CD14-positive monocyte (primary cell): ENCODE data around the gene HHIPL2. TPM values are rescaled to one million over a fixed set of nuclear protein-coding genes. Genes with fewer than 3 reads are reported as not detected.

ENCODE experiments used
- polyA plus RNA-seq, 3 donors: library from polyadenylated mRNA; depleted of rRNA in 1 of 3; unstranded in 2 of 3; stranded (reverse) in 1 of 3; fragments of 300-500 nt in 2 of 3; fragments of >200 nt in 1 of 3; fragmentation: Illumina TruSeq in 2 of 3; gene quantifications; 1 replicate in 2 of 3; 2 replicates in 1 of 3; pipeline ENCODE4 v1.2.3, GENCODE V29; 2012 to 2021
- small RNA-seq: library from RNA; depleted of rRNA; stranded (forward); fragments of <200 nt; gene quantifications from one replicate; pipeline ENCODE3, GENCODE V24; 2012; ENCODE audit warnings: low read depth; ENCODE audit not compliant: insufficient read length

HHIPL2 gene
- polyA plus RNA-seq, 3 donors: 0.08 TPM; not detected in 2

Small RNA genes lying within 50 kb of the gene (small RNA-seq; reads per million reads assigned to genes)
- gene RNU6-791P: not detected

Other genes starting within 250 kb of the HHIPL2 start
- gene TAF1A, start 41.8 kb upstream of the HHIPL2 start, polyA plus RNA-seq: 1 to 10 TPM; 1.3 to 5.1 (median 2.5) TPM
- gene MIA3, start 70.0 kb upstream of the HHIPL2 start, polyA plus RNA-seq: 10 to 100 TPM; 19.8 to 37.1 (median 36.6) TPM
- 10 to 100 TPM in 2 of 3 donors, 1 to 10 TPM in 1; 10.0 to 11.7 (median 11.7) TPM for gene AIDA, start 164.4 kb upstream of the HHIPL2 start, polyA plus RNA-seq
- 10 to 100 TPM in 2 of 3 donors, 1 to 10 TPM in 1; 9.0 to 35.4 (median 26.2) TPM for gene BROX, start 164.5 kb upstream of the HHIPL2 start, polyA plus RNA-seq
- not detected for gene FAM177B, start 189.1 kb upstream of the HHIPL2 start, polyA plus RNA-seq